ENCODE results near the gene MACROH2A1. TPM values are rescaled to one million over a fixed set of nuclear protein-coding genes. Genes with fewer than 3 reads are reported as not detected.

The MACROH2A1 gene
- polyA plus RNA-seq, 1 of the 3 experiments (the other 2 are of a cell fraction), result 165 TPM

- H3K9me3 ChIP-seq, result no peaks in the 10 kb centered on the region
- peaks cover 82% of the 10 kb centered on the region for H4K20me1 ChIP-seq (ENCODE audit: insufficient read depth)
- peaks cover 25 to 40% of the 10 kb centered on the region in 2 experiments for H3K4me1 ChIP-seq (ENCODE audit: control insufficient read depth in 1 of 2, insufficient read depth in 2 of 2, low read depth in 1 of 2, low read length in 1 of 2)
- WGBS (ENCODE audit: low lambda C conversion rate), result 92% methylated on average over 1 of the region's 1 CpG
- peak overlapping the region in 1 of 2 experiments; percentile 84; a peak in 1 of 4 replicates for H3K27ac ChIP-seq (ENCODE audit: low read depth in 2 of 2, low read length in 1 of 2)
- POLR2A ChIA-PET, result no interaction called here
- peaks cover 98% of the 10 kb centered on the region for H3K79me2 ChIP-seq (ENCODE audit: insufficient read depth)
- TF ChIP-seq FOSL2 (IDR thresholded peaks at IDR 0.05; ENCODE audit: borderline replicate concordance, low read depth) (no peak), FOXJ3 (CRISPR knock-in tag; IDR thresholded peaks at IDR 0.05) (no peak), REST (IDR thresholded peaks at IDR 0.05; ENCODE audit: low read depth, low read length) (no peak), RFX5 (IDR thresholded peaks at IDR 0.05; ENCODE audit: low read length) (no peak), USF2 (IDR thresholded peaks at IDR 0.05; ENCODE audit: borderline replicate concordance, low read depth, low read length) (no peak)
- H3K36me3 ChIP-seq (replicated peaks in 1 of 2; ENCODE audit: control insufficient read depth in 1 of 2, insufficient read depth in 2 of 2, low read length in 1 of 2), result peaks cover 7 to 32% of the 10 kb centered on the region in 2 experiments
- no peak overlapping the region for H3K4me2 ChIP-seq
- no peak overlapping the region for H3K9ac ChIP-seq
- no peak for DNase-seq
- H3K9me2 ChIP-seq, result no peaks in the 10 kb centered on the region
- H3K4me3 ChIP-seq (ENCODE audit: low read depth in 2 of 2, low read length in 1 of 2), result no peak overlapping the region
- H3F3A ChIP-seq (replicated peaks; ENCODE audit: insufficient read depth), result no peaks in the 10 kb centered on the region
- CTCF ChIA-PET, result interaction anchor here (0.8 to 1.1 kb wide), 2 partner anchors 16 to 17 kb away, joined by 3 read pairs; no protein-coding TSS in a partner anchor
- no peaks in the 10 kb centered on the region for H3K27me3 ChIP-seq (ENCODE audit: insufficient read depth)
- no peak overlapping the region for H2AFZ ChIP-seq (ENCODE audit: low read depth)
Measured at GRCh38 chr5:135393229-135393628, 5.8 kb downstream of the MACROH2A1 start.

- Histone ChIP-seq H4K20me1 (ENCODE audit: insufficient read depth) (peaks cover 78% of the 10 kb centered on the region), H3K4me1 (ENCODE audit: control insufficient read depth in 1 of 2, insufficient read depth in 2 of 2, low read depth in 1 of 2, low read length in 1 of 2) (peaks cover 30 to 37% of the 10 kb centered on the region in 2 experiments), H3F3A (replicated peaks; ENCODE audit: insufficient read depth) (peaks cover 4% of the 10 kb centered on the region), H3K9me2 (no peaks in the 10 kb centered on the region), H2AFZ (ENCODE audit: low read depth) (no peak overlapping the region), H3K4me2 (peak overlapping the region; percentile 65), H3K27ac (ENCODE audit: low read depth in 2 of 2, low read length in 1 of 2) (peak overlapping the region; percentile 76 to 84), H3K9ac (0 out of 2 replicates have a peak overlapping the region, but pooled peaks have one; percentile 55), H3K36me3 (replicated peaks in 1 of 2; ENCODE audit: control insufficient read depth in 1 of 2, insufficient read depth in 2 of 2, low read length in 1 of 2) (peaks cover 13 to 42% of the 10 kb centered on the region in 2 experiments), H3K9me3 (no peaks in the 10 kb centered on the region), H3K79me2 (ENCODE audit: insufficient read depth) (peaks cover 98% of the 10 kb centered on the region), H3K4me3 (ENCODE audit: low read depth in 2 of 2, low read length in 1 of 2) (no peak overlapping the region), H3K27me3 (ENCODE audit: insufficient read depth) (no peaks in the 10 kb centered on the region)
- CTCF ChIA-PET, result no interaction called here
- no peak for DNase-seq
- WGBS (ENCODE audit: low lambda C conversion rate), result 68% methylated on average over 2 of the region's 2 CpGs
- TF ChIP-seq PBX3 (IDR thresholded peaks at IDR 0.05) (0 out of 2 replicates have a peak, but pooled peaks have one; percentile 5), TAF1 (IDR thresholded peaks at IDR 0.05; ENCODE audit: borderline replicate concordance, low read depth, low read length) (no peak), TCF12 (IDR thresholded peaks at IDR 0.05) (peak; percentile 45; the same call in 1 of the 2 replicates), NFIC (IDR thresholded peaks at IDR 0.05; ENCODE audit: borderline replicate concordance) (peak; percentile 13; the same call in 1 of the 2 replicates)
- POLR2A ChIA-PET, result no interaction called here
Measured at GRCh38 chr5:135392256-135392655, 6.8 kb downstream of the MACROH2A1 start.

All from SK-N-SH (cell line).